Peyer's patch (tissue), 4 donors: ENCODE data around the gene AGAP1. TPM values are rescaled to one million over a fixed set of nuclear protein-coding genes. Genes with fewer than 3 reads are reported as not detected.

Source experiments
- DNase-seq, 3 donors: peaks; one replicate each; pipeline ENCODE4 v3.0.0-alpha.2; 2017 to 2019
- H3K27ac ChIP-seq, 4 donors: fragments of 200-600 bp; sonication (generic); one replicate each; pipeline ENCODE4 v1.5.1; 2016 to 2019
- H3K27me3 ChIP-seq, 2 donors: fragments of 200-600 bp; sonication (generic); one replicate each; pipeline ENCODE4 v1.5.1; 2019
- H3K36me3 ChIP-seq, 3 donors: fragments of 200-600 bp; sonication (generic); one replicate each; pipeline ENCODE4 v1.5.1; 2016 to 2019
- H3K4me1 ChIP-seq, 4 donors: fragments of 200-600 bp; sonication (generic); one replicate each; pipeline ENCODE4 v1.5.1; 2016 to 2019
- H3K4me3 ChIP-seq, 4 donors: fragments of 200-600 bp; sonication (generic); 1 replicate in 3 of 4; 2 replicates in 1 of 4; pipeline ENCODE4 v1.5.1; 2016 to 2019; ENCODE audit warnings: mild to moderate bottlenecking in 1 of 4
- H3K9me3 ChIP-seq, 4 donors: fragments of 200-600 bp; sonication (generic); one replicate each; pipeline ENCODE4 v1.5.1; 2016 to 2019; ENCODE audit warnings: mild to moderate bottlenecking in 1 of 4
- CTCF ChIP-seq, 6 experiments: fragments of 450-650 bp in 4 of 6; fragments of 200-600 bp in 2 of 6; sonication (generic) in 1 of 6; IDR thresholded peaks; one replicate each; pipeline ENCODE4 v1.5.1; 2017 to 2019; ENCODE audit warnings: antibody characterized with exemption in 6 of 6, mild to moderate bottlenecking in 3 of 6, moderate library complexity in 1 of 6
- POLR2A ChIP-seq, 2 donors: fragments of 450-650 bp; IDR thresholded peaks; one replicate each; pipeline ENCODE4 v1.5.1; 2017; ENCODE audit warnings: antibody characterized with exemption in 2 of 2, mild to moderate bottlenecking in 2 of 2, moderate library complexity in 2 of 2
- total RNA-seq, 4 donors: library from RNA; depleted of rRNA; stranded (reverse); fragments of >200 nt; gene quantifications; one replicate each; pipeline ENCODE4 v1.1.0, GENCODE V29; 2016

The AGAP1 gene
- total RNA-seq, 4 donors from 2014 or later = 55.7 to 79.1 (median 66.9) TPM

DNA sequence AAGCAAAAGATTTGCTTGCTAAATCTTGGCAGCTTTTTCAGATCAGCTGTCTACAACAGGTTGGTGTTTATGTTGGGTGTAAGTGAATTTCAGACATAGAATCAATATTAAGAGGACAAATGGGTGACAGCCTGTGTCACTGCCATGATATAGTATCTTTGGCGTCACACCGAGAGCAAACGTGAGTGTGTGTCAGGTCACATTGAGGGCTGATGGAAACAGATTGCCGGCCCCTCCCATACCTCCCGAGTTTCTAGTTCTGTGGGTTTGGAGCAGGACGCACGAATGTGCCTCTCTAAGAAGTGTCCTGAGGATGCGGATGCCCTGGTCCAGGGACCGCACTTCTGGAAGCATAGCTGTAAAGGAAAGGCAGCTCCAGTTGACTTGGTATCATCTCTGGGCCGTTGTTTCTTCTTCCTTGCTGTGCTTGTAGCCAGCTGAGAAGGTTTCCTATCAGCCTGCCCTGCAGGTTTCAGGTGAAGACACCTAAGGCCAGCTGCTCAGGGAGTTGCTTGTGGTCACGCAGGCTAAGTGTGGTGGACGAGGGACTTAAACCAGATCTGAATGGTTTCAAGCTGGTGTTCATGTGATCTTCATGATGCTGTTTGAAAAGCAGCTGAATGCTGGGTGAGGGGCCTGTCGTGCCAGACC is 6.4 kb downstream of the AGAP1 start:
- no peaks in the 10 kb centered on the region for H3K9me3 ChIP-seq
- TF ChIP-seq CTCF (IDR thresholded peaks at IDR 0.05) = no peak
- no peak for TF ChIP-seq POLR2A (IDR thresholded peaks at IDR 0.05)
- DNase-seq = no peak
- no peak overlapping the region for H3K27ac ChIP-seq
- H3K4me3 ChIP-seq = no peak overlapping the region
- peaks cover 0 to 41% (median 0%) of the 10 kb centered on the region in 4 donors for H3K4me1 ChIP-seq
- H3K36me3 ChIP-seq = no peaks in the 10 kb centered on the region
- H3K27me3 ChIP-seq = no peaks in the 10 kb centered on the region

- H3K27ac ChIP-seq = no peak overlapping the region
- no peaks in the 10 kb centered on the region for H3K36me3 ChIP-seq
- no peak for DNase-seq
- no peaks in the 10 kb centered on the region for H3K9me3 ChIP-seq
- TF ChIP-seq POLR2A (IDR thresholded peaks at IDR 0.05) (no peak), CTCF (IDR thresholded peaks at IDR 0.05) (no peak)
- no peak overlapping the region for H3K4me3 ChIP-seq
- H3K4me1 ChIP-seq = peaks cover 0 to 41% (median 0%) of the 10 kb centered on the region in 4 donors
- H3K27me3 ChIP-seq = no peaks in the 10 kb centered on the region
These were observed 7.2 kb downstream of the AGAP1 start for GRCh38 chr2:235500761-235501672.

DNA sequence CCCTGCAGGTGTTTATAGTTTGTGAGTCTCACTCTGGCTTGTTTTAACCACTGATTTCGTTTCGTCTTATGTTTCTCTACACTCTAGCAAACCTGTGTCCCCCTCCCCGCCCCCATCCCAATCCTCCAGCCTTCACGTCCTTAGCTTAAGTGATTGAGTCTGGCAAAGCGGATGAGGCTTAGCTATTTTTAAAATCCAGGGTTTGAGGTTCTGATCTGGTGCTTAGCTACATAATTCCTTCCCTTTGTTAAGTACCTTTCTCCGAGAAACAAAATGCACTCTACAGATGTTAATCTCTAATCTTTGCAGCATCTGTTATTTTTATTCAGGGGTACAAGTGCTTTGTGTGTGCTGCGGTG is 7.8 kb downstream of the AGAP1 start:
- DNase-seq = no peak
- H3K4me1 ChIP-seq = peaks cover 0 to 41% (median 0%) of the 10 kb centered on the region in 4 donors

DNA sequence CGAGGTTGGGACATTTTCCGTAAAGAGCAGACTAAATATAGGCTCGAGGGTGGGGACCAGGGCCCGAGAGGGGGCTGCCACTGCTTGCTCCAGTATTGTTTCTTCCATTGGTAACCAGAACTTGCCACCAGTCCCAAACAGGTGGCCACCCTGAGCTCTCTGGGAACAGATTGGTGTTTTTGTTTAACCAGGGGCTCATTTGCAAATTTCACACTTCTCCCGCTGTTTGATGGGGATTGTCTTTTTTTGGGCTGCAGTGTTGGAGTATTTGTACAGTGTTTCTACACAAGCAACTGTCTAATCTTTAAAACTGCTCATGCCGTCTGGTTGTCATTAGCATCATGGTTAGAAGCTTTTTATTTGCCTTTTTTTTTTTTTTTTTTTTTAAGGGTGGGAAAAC is 8.5 kb downstream of the AGAP1 start:
- TF ChIP-seq POLR2A (IDR thresholded peaks at IDR 0.05) (no peak), CTCF (IDR thresholded peaks at IDR 0.05) (no peak)
- Histone ChIP-seq H3K4me3 (no peak overlapping the region), H3K4me1 (peaks cover 0 to 40% (median 0%) of the 10 kb centered on the region in 4 donors), H3K9me3 (no peaks in the 10 kb centered on the region), H3K27me3 (no peaks in the 10 kb centered on the region), H3K27ac (no peak overlapping the region), H3K36me3 (no peaks in the 10 kb centered on the region)
- DNase-seq = no peak

More for the DNA sequence above, 7.8 kb downstream of the AGAP1 start:
- H3K9me3 ChIP-seq = no peaks in the 10 kb centered on the region
- H3K27me3 ChIP-seq = no peaks in the 10 kb centered on the region
- H3K27ac ChIP-seq = no peak overlapping the region
- TF ChIP-seq CTCF (IDR thresholded peaks at IDR 0.05) = no peak
- no peak for TF ChIP-seq POLR2A (IDR thresholded peaks at IDR 0.05)
- H3K4me3 ChIP-seq = no peak overlapping the region
- H3K36me3 ChIP-seq = no peaks in the 10 kb centered on the region

DNA sequence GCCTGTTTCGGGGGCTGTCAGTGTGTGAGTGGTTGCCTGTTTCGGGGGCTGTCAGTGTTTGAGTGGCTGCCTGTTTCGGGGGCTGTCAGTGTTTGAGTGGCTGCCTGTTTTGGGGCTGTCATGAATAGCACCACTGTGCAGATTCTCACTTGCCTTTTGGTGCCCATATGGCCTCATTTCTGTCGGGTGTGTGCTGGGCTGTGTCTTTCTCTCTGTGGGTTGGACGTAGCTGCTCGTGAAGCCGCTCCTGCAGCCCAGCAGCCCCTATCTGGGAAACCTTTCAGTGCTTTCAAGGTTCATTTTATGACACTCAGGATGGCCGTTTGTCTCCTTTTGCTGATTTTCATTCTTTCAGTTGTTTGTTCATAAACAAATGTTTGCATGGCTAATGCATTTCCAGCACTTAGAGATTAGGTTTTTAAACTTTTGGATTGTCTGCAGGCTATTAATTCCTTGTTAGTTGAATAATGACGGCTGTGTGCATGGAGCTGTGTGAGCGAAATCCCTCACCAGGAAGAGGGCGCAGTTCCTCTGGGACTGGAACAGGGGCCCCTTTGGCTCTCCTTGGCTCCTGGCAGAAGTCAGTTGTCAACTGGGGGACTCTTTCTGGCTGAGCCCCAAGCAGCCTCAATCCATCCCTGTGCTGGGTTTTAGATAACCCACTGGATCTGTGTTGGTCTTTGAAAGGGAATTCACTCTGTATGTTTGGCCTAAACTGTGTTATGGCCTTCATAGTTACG is 10.8 kb downstream of the AGAP1 start:
- no peaks in the 10 kb centered on the region for H3K9me3 ChIP-seq
- no peak overlapping the region for H3K4me3 ChIP-seq
- peaks cover 0 to 51% (median 0%) of the 10 kb centered on the region in 4 donors for H3K4me1 ChIP-seq
- TF ChIP-seq POLR2A (IDR thresholded peaks at IDR 0.05) (no peak), CTCF (IDR thresholded peaks at IDR 0.05) (no peak)
- DNase-seq = no peak
- no peaks in the 10 kb centered on the region for H3K36me3 ChIP-seq
- no peaks in the 10 kb centered on the region for H3K27me3 ChIP-seq
- peak overlapping the region in 2 of 4 donors; percentile 17 to 40 for H3K27ac ChIP-seq
